Activated T-cell treated with anti-CD3 and anti-CD28 coated beads, Interleukin-2, amount 50 U/mL, for 24 hours (primary cell): ENCODE results near the gene WIPF1.
A peak's percentile ranks its signal among the peaks of the same experiment; 100 is the strongest.

Source experiments
- DNase-seq: peaks from one replicate; pipeline ENCODE4 v3.0.0-alpha.2; 2020
- H3K27ac Mint-ChIP-seq: 2 replicates; pipeline ENCODE4 v1.8.0; 2020; ENCODE audit warnings: mild to moderate bottlenecking, mixed read lengths
- H3K27me3 Mint-ChIP-seq: 2 replicates; pipeline ENCODE4 v1.8.0; 2020; ENCODE audit warnings: mixed read lengths
- H3K36me3 Mint-ChIP-seq: 2 replicates; pipeline ENCODE4 v1.8.0; 2020; ENCODE audit warnings: low read depth, mixed read lengths
- H3K4me1 Mint-ChIP-seq: 2 replicates; pipeline ENCODE4 v1.8.0; 2020; ENCODE audit warnings: low read depth, mixed read lengths
- H3K4me3 Mint-ChIP-seq: 2 replicates; pipeline ENCODE4 v1.8.0; 2020; ENCODE audit warnings: mild to moderate bottlenecking, moderate library complexity, mixed read lengths
- H3K9me3 Mint-ChIP-seq: 2 replicates; pipeline ENCODE4 v1.8.0; 2020; ENCODE audit warnings: mixed read lengths

Gene WIPF1

GRCh38 chr2:174585146-174585545 lies 12.5 kb downstream of the WIPF1 start:
- Mint-ChIP-seq H3K4me1 (peaks cover 92% of the 10 kb centered on the region), H3K27ac (peak overlapping the region; percentile 61), H3K4me3 (no peak overlapping the region), H3K36me3 (peaks cover 88% of the 10 kb centered on the region), H3K27me3 (no peaks in the 10 kb centered on the region), H3K9me3 (no peaks in the 10 kb centered on the region)
- no peak for DNase-seq

- no peak for DNase-seq
- H3K36me3 Mint-ChIP-seq = peaks cover 97% of the 10 kb centered on the region
- H3K27me3 Mint-ChIP-seq = no peaks in the 10 kb centered on the region
- peaks cover 84% of the 10 kb centered on the region for H3K4me1 Mint-ChIP-seq
- H3K9me3 Mint-ChIP-seq = no peaks in the 10 kb centered on the region
- H3K27ac Mint-ChIP-seq = peak overlapping the region; percentile 89
- peak overlapping the region; percentile 13 for H3K4me3 Mint-ChIP-seq
Measured at GRCh38 chr2:174581491-174581890, 16.1 kb downstream of the WIPF1 start.

- no peaks in the 10 kb centered on the region for H3K9me3 Mint-ChIP-seq
- H3K27ac Mint-ChIP-seq = peak overlapping the region; percentile 89
- DNase-seq = no peak
- no peak overlapping the region for H3K4me3 Mint-ChIP-seq
- peaks cover 99% of the 10 kb centered on the region for H3K36me3 Mint-ChIP-seq
- H3K4me1 Mint-ChIP-seq = peaks cover 81% of the 10 kb centered on the region
- H3K27me3 Mint-ChIP-seq = no peaks in the 10 kb centered on the region
Measured at GRCh38 chr2:174580951-174581350, 16.7 kb downstream of the WIPF1 start.

- H3K27me3 Mint-ChIP-seq = no peaks in the 10 kb centered on the region
- peaks cover 97% of the 10 kb centered on the region for H3K36me3 Mint-ChIP-seq
- H3K4me3 Mint-ChIP-seq = no peak overlapping the region
- H3K4me1 Mint-ChIP-seq = peaks cover 81% of the 10 kb centered on the region
- DNase-seq = no peak
- H3K9me3 Mint-ChIP-seq = no peaks in the 10 kb centered on the region
- peak overlapping the region; percentile 71 for H3K27ac Mint-ChIP-seq
Measured at GRCh38 chr2:174577967-174578589, 19.5 kb downstream of the WIPF1 start.

GRCh38 chr2:174575124-174575776 lies 22.4 kb downstream of the WIPF1 start:
- no peaks in the 10 kb centered on the region for H3K27me3 Mint-ChIP-seq
- DNase-seq = no peak
- peak overlapping the region; percentile 91 for H3K27ac Mint-ChIP-seq
- H3K36me3 Mint-ChIP-seq = peaks cover 97% of the 10 kb centered on the region
- H3K9me3 Mint-ChIP-seq = no peaks in the 10 kb centered on the region
- peaks cover 81% of the 10 kb centered on the region for H3K4me1 Mint-ChIP-seq
- H3K4me3 Mint-ChIP-seq = no peak overlapping the region

GRCh38 chr2:174574657-174575056 lies 22.9 kb downstream of the WIPF1 start:
- Mint-ChIP-seq H3K36me3 (peaks cover 97% of the 10 kb centered on the region), H3K27me3 (no peaks in the 10 kb centered on the region), H3K27ac (peak overlapping the region; percentile 91)

GRCh38 chr2:174573621-174574081 lies 24.0 kb downstream of the WIPF1 start:
- no peak for DNase-seq
- Mint-ChIP-seq H3K27me3 (no peaks in the 10 kb centered on the region), H3K4me1 (peaks cover 84% of the 10 kb centered on the region), H3K27ac (peak overlapping the region; percentile 91), H3K9me3 (no peaks in the 10 kb centered on the region), H3K4me3 (no peak overlapping the region), H3K36me3 (peaks cover 97% of the 10 kb centered on the region)

More at GRCh38 chr2:174574657-174575056, 22.9 kb downstream of the WIPF1 start:
- DNase-seq = no peak
- Mint-ChIP-seq H3K9me3 (no peaks in the 10 kb centered on the region), H3K4me3 (no peak overlapping the region), H3K4me1 (peaks cover 83% of the 10 kb centered on the region)

GRCh38 chr2:174572556-174572955 lies 25.0 kb downstream of the WIPF1 start:
- no peak for DNase-seq
- Mint-ChIP-seq H3K27me3 (no peaks in the 10 kb centered on the region), H3K4me1 (peaks cover 85% of the 10 kb centered on the region), H3K4me3 (no peak overlapping the region), H3K27ac (peak overlapping the region; percentile 91), H3K36me3 (peaks cover 96% of the 10 kb centered on the region), H3K9me3 (no peaks in the 10 kb centered on the region)

- Mint-ChIP-seq H3K27ac (peak overlapping the region; percentile 88), H3K36me3 (peaks cover 96% of the 10 kb centered on the region), H3K27me3 (no peaks in the 10 kb centered on the region), H3K4me3 (no peak overlapping the region), H3K9me3 (no peaks in the 10 kb centered on the region), H3K4me1 (peaks cover 87% of the 10 kb centered on the region)
- no peak for DNase-seq
Measured at GRCh38 chr2:174571669-174572323, 25.8 kb downstream of the WIPF1 start.

GRCh38 chr2:174570318-174570958 lies 27.2 kb downstream of the WIPF1 start:
- H3K36me3 Mint-ChIP-seq = peaks cover 96% of the 10 kb centered on the region
- H3K9me3 Mint-ChIP-seq = no peaks in the 10 kb centered on the region
- H3K27ac Mint-ChIP-seq = peak overlapping the region; percentile 89
- DNase-seq = no peak
- no peaks in the 10 kb centered on the region for H3K27me3 Mint-ChIP-seq
- H3K4me3 Mint-ChIP-seq = no peak overlapping the region
- H3K4me1 Mint-ChIP-seq = peaks cover 84% of the 10 kb centered on the region

GRCh38 chr2:174569678-174570077 lies 27.9 kb downstream of the WIPF1 start:
- H3K36me3 Mint-ChIP-seq = peaks cover 96% of the 10 kb centered on the region
- H3K4me3 Mint-ChIP-seq = no peak overlapping the region
- no peaks in the 10 kb centered on the region for H3K27me3 Mint-ChIP-seq
- H3K9me3 Mint-ChIP-seq = no peaks in the 10 kb centered on the region
- peaks cover 77% of the 10 kb centered on the region for H3K4me1 Mint-ChIP-seq
- H3K27ac Mint-ChIP-seq = peak overlapping the region; percentile 89
- no peak for DNase-seq

- H3K36me3 Mint-ChIP-seq = peaks cover 95% of the 10 kb centered on the region
- H3K27me3 Mint-ChIP-seq = no peaks in the 10 kb centered on the region
- no peaks in the 10 kb centered on the region for H3K9me3 Mint-ChIP-seq
- H3K27ac Mint-ChIP-seq = peak overlapping the region; percentile 89
- no peak for DNase-seq
- peaks cover 66% of the 10 kb centered on the region for H3K4me1 Mint-ChIP-seq
- no peak overlapping the region for H3K4me3 Mint-ChIP-seq
Measured at GRCh38 chr2:174568425-174568824, 29.2 kb downstream of the WIPF1 start.

- Mint-ChIP-seq H3K4me3 (no peak overlapping the region), H3K4me1 (peaks cover 60% of the 10 kb centered on the region), H3K9me3 (no peaks in the 10 kb centered on the region), H3K27ac (peak overlapping the region; percentile 89), H3K36me3 (peaks cover 95% of the 10 kb centered on the region), H3K27me3 (no peaks in the 10 kb centered on the region)
- DNase-seq = no peak
Measured at GRCh38 chr2:174566871-174567270, 30.7 kb downstream of the WIPF1 start.

GRCh38 chr2:174563530-174564282 lies 33.9 kb downstream of the WIPF1 start:
- Mint-ChIP-seq H3K27me3 (no peaks in the 10 kb centered on the region), H3K4me1 (peaks cover 42% of the 10 kb centered on the region), H3K9me3 (no peaks in the 10 kb centered on the region), H3K36me3 (peaks cover 91% of the 10 kb centered on the region), H3K4me3 (no peak overlapping the region), H3K27ac (peak overlapping the region; percentile 81)
- DNase-seq = no peak
